Keratinocyte (primary cell): ENCODE data around the gene GLT8D2. TPM values are rescaled to one million over a fixed set of nuclear protein-coding genes. Genes with fewer than 3 reads are reported as not detected.

Source experiments
- DNase-seq: peaks from one replicate; pipeline ENCODE4 v3.0.0-alpha.2; 2011; ENCODE audit warnings: low read depth, missing footprints, low spot score
- FAIRE-seq: peaks from 2 replicates; lab custom pipeline; 2011; peaks lifted over from hg19 to GRCh38; lab: Jason Lieb, UNC
- H2AFZ ChIP-seq: 2 replicates; pipeline ENCODE4 v1.6.0; 2012; ENCODE audit warnings: low read length, control low read depth, inconsistent platforms; ENCODE audit not compliant: control insufficient read depth
- H3K27ac ChIP-seq: 2 replicates; pipeline ENCODE4 v1.5.1; 2011; ENCODE audit warnings: low read length; ENCODE audit not compliant: control insufficient read depth, insufficient read depth
- H3K27me3 ChIP-seq: 3 replicates; pipeline ENCODE4 v1.6.0; 2011; ENCODE audit warnings: low read length; ENCODE audit not compliant: control insufficient read depth, insufficient read depth; ENCODE audit errors: extremely low read depth
- H3K36me3 ChIP-seq, 2 experiments: 2 replicates in 1 of 2; 3 replicates in 1 of 2; pipeline ENCODE4 v1.5.1; 2011; ENCODE audit warnings: low read length in 2 of 2, mild to moderate bottlenecking in 1 of 2; ENCODE audit not compliant: control insufficient read depth in 2 of 2, insufficient read depth in 2 of 2; ENCODE audit errors: extremely low read depth in 1 of 2
- H3K4me1 ChIP-seq: 3 replicates; pipeline ENCODE4 v1.5.1; 2011; ENCODE audit warnings: low read length; ENCODE audit not compliant: control insufficient read depth, insufficient read depth; ENCODE audit errors: extremely low read depth
- H3K4me2 ChIP-seq: 3 replicates; pipeline ENCODE4 v1.6.0; 2011; ENCODE audit warnings: low read depth, low read length; ENCODE audit not compliant: control insufficient read depth, insufficient read depth; ENCODE audit errors: extremely low read depth
- H3K4me3 ChIP-seq, 3 experiments: fragments of 200-600 bp in 1 of 3; sonication (generic) in 1 of 3; 2 replicates in 2 of 3; 3 replicates in 1 of 3; pipeline ENCODE4 v1.5.1; 2011 to 2016; ENCODE audit warnings: low read length in 3 of 3, mild to moderate bottlenecking in 3 of 3, control low read depth in 2 of 3, inconsistent platforms in 1 of 3, low read depth in 1 of 3, mixed read lengths in 1 of 3, mixed run types in 1 of 3, moderate library complexity in 1 of 3; ENCODE audit not compliant: control insufficient read depth in 2 of 3, insufficient read depth in 2 of 3; ENCODE audit errors: extremely low read depth in 1 of 3
- H3K79me2 ChIP-seq: 2 replicates; pipeline ENCODE4 v1.6.0; 2012; ENCODE audit warnings: low read length; ENCODE audit not compliant: control insufficient read depth, insufficient read depth
- H3K9ac ChIP-seq: 3 replicates; pipeline ENCODE4 v1.6.0; 2011; ENCODE audit warnings: low read length; ENCODE audit not compliant: control insufficient read depth, insufficient read depth; ENCODE audit errors: extremely low read depth
- H3K9me1 ChIP-seq: 3 replicates; pipeline ENCODE4 v1.6.0; 2011; ENCODE audit warnings: low read length; ENCODE audit not compliant: control insufficient read depth, insufficient read depth; ENCODE audit errors: extremely low read depth
- H3K9me3 ChIP-seq: 2 replicates; pipeline ENCODE4 v1.5.1; 2012; ENCODE audit warnings: low read depth, low read length; ENCODE audit not compliant: control insufficient read depth
- H4K20me1 ChIP-seq: 3 replicates; pipeline ENCODE4 v1.6.0; 2011; ENCODE audit warnings: low read length; ENCODE audit not compliant: control insufficient read depth, insufficient read depth; ENCODE audit errors: extremely low read depth
- EZH2 ChIP-seq: IDR thresholded peaks from one replicate; pipeline ENCODE4 v1.6.1; 2012; ENCODE audit warnings: inconsistent platforms, mild to moderate bottlenecking, low read length, moderate library complexity
- dilution Hi-C: fragments of 300-500 bp; cut with MboI; formaldehyde crosslinking; loops from one replicate; pipeline ENCODE4 v1.7.0; 2020; ENCODE audit warnings: low sequenced_read_pairs; ENCODE audit not compliant: extremely low pct_ligation_motif_present
- polyA plus RNA-seq, 5 experiments: library from polyadenylated mRNA; depleted of rRNA in 3 of 5; stranded (reverse) in 3 of 5; stranded (forward) in 1 of 5; unstranded in 1 of 5; fragments of >200 nt; gene quantifications; 1 replicate in 1 of 5; 2 replicates in 3 of 5; 3 replicates in 1 of 5; pipeline versions ENCODE4 v1.2.1 to v1.2.3, GENCODE V29; 2011 to 2012; ENCODE audit warnings: missing spikeins in 2 of 5, low read depth in 1 of 5, low replicate concordance in 1 of 5
- TF ChIP-seq, protein P1 (sequence below), 3 experiments: IDR thresholded peaks in 1 of 3; conservative IDR thresholded peaks in 1 of 3; optimal IDR thresholded peaks in 1 of 3; 2 replicates in 2 of 3; 3 replicates in 1 of 3; pipeline versions ENCODE3 to v1.5.1; 2011; ENCODE audit warnings: low read length in 3 of 3, mild to moderate bottlenecking in 3 of 3, moderate library complexity in 2 of 3, control low read depth in 1 of 3, inconsistent platforms in 1 of 3; ENCODE audit not compliant: insufficient read depth in 2 of 3; ENCODE audit errors: extremely low read depth in 1 of 3

Gene GLT8D2
- polyA plus RNA-seq, 1 donor (not counting 4 experiments of a cell fraction or from before 2014, with no cell fraction given) = 1.4 TPM

DNA sequence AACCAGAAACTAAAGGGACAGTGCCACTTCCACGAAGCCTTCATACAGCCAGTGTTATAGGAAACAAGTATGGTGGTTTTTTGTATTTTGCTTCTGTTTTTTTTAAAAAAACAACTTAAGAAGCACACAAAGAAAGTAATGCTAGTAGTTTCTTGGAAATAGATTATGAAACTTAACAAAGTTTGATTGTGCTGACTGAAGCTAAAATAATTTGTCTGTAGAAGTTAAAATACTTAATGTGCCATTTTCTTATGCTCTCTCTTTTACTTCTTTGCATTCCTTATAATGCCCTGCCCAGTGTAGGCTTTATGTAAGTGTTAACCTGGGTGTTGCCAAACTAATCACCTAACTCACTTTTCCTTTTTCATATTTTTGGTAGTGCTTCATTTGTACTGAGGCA is 30.8 kb upstream of the GLT8D2 start:
- Histone ChIP-seq H3K27me3 (no peaks in the 10 kb centered on the region), H3K9ac (no peak overlapping the region)
- dilution Hi-C loops = no loop called here

DNA sequence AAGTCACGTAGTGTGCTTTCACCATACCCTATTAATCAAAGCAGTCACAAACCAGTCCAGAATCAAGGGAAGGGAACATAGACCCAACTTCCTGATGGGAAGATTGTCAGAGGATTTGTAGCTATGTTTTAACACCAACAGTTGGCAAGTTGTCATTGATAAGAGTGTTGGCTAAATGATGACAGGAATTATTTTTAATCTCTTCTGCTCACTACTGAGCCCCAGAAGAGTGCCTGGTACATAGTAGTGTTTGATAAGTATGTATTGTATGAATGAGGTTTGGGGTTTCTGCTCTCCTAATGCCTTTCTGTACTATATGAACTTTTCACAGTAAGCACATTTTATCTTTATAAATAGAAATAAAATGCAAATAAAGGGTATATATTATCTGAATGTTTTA is 29.0 kb upstream of the GLT8D2 start:
- H3K9ac ChIP-seq = no peak overlapping the region
- no peak for TF ChIP-seq EZH2
- TF ChIP-seq, protein P1, sequence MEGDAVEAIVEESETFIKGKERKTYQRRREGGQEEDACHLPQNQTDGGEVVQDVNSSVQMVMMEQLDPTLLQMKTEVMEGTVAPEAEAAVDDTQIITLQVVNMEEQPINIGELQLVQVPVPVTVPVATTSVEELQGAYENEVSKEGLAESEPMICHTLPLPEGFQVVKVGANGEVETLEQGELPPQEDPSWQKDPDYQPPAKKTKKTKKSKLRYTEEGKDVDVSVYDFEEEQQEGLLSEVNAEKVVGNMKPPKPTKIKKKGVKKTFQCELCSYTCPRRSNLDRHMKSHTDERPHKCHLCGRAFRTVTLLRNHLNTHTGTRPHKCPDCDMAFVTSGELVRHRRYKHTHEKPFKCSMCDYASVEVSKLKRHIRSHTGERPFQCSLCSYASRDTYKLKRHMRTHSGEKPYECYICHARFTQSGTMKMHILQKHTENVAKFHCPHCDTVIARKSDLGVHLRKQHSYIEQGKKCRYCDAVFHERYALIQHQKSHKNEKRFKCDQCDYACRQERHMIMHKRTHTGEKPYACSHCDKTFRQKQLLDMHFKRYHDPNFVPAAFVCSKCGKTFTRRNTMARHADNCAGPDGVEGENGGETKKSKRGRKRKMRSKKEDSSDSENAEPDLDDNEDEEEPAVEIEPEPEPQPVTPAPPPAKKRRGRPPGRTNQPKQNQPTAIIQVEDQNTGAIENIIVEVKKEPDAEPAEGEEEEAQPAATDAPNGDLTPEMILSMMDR (optimal IDR thresholded peaks at IDR 0.05 in 1 of 3, IDR thresholded peaks at IDR 0.05 in 1 of 3, conservative IDR thresholded peaks at IDR 0.05 in 1 of 3; ENCODE audit: extremely low read depth in 1 of 3, insufficient read depth in 2 of 3, low read length in 3 of 3) = no peak
- no peak overlapping the region for H3K27ac ChIP-seq
- H2AFZ ChIP-seq = no peak overlapping the region
- no peaks in the 10 kb centered on the region for H3K79me2 ChIP-seq
- peaks cover 2 to 3% of the 10 kb centered on the region in 2 experiments for H3K36me3 ChIP-seq
- no peaks in the 10 kb centered on the region for H3K27me3 ChIP-seq
- dilution Hi-C loops = no loop called here
- no peaks in the 10 kb centered on the region for H3K4me1 ChIP-seq
- DNase-seq = no peak
- no peaks in the 10 kb centered on the region for H3K9me3 ChIP-seq
- no peak for FAIRE-seq
- H4K20me1 ChIP-seq = no peaks in the 10 kb centered on the region
- no peak overlapping the region for H3K4me2 ChIP-seq
- no peaks in the 10 kb centered on the region for H3K9me1 ChIP-seq
- no peak overlapping the region for H3K4me3 ChIP-seq

More for the DNA sequence above, 30.8 kb upstream of the GLT8D2 start:
- H3K9me1 ChIP-seq = no peaks in the 10 kb centered on the region
- H4K20me1 ChIP-seq = no peaks in the 10 kb centered on the region
- H3K9me3 ChIP-seq = no peaks in the 10 kb centered on the region
- H3K4me3 ChIP-seq = no peak overlapping the region
- H2AFZ ChIP-seq = no peak overlapping the region
- no peak for FAIRE-seq
- H3K4me1 ChIP-seq = no peaks in the 10 kb centered on the region
- no peak overlapping the region for H3K27ac ChIP-seq
- no peaks in the 10 kb centered on the region for H3K79me2 ChIP-seq
- no peak for DNase-seq
- H3K4me2 ChIP-seq = no peak overlapping the region
- TF ChIP-seq EZH2 = no peak
- TF ChIP-seq, protein P1 (optimal IDR thresholded peaks at IDR 0.05 in 1 of 3, IDR thresholded peaks at IDR 0.05 in 1 of 3, conservative IDR thresholded peaks at IDR 0.05 in 1 of 3; ENCODE audit: extremely low read depth in 1 of 3, insufficient read depth in 2 of 3, low read length in 3 of 3) = no peak
- H3K36me3 ChIP-seq = peaks cover 3 to 6% of the 10 kb centered on the region in 2 experiments
